ENCODE results near the gene EML1. TPM values are rescaled to one million over a fixed set of nuclear protein-coding genes. Genes with fewer than 3 reads are reported as not detected.

Gene EML1
- total RNA-seq, 1 donor from 2014 or later: 34.9 TPM

DNA sequence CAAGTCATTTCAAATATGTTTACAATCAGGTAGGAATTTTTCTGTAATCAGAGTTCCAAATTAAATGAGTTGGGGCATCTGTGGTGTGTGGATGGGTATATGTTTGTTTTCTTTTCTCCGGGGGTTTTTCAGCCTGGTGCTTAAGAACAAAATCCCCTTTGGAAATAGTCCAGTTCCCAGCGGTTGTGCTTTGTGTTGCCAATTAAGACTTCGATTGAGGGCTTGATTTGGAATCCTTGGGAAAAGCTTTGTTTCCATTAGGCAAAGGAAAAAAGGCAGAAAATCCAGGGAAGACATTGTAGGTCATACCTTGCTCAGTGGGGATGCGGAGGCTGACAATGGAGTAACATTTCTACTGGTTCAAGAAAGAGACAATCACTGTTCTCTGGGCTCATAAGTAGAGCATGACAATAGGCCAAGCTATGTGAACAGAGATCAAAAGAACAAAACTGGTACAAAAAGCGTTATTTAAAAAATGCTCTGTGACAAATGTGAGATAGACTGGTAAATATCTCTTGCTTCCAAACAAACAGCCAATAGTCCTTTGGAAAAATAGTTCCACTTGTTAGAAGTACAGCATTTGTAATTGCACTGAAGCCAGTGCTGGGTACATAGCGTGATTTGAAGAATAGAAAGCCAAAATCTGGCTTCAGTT lies 79.7 kb downstream of the EML1 start:
- Mint-ChIP-seq H3K27ac (no peak overlapping the region), H3K27me3 (peaks cover 3% of the 10 kb centered on the region), H3K36me3 (ENCODE audit: insufficient read depth) (peaks cover 7% of the 10 kb centered on the region), H3K4me1 (ENCODE audit: low read depth) (peaks cover 9% of the 10 kb centered on the region), H3K4me3 (ENCODE audit: low read depth) (no peak overlapping the region), H3K9me3 (ENCODE audit: low read depth) (no peaks in the 10 kb centered on the region)
- no peak for DNase-seq (ENCODE audit: low spot score, unreplicated experiment)
- TF ChIP-seq, protein P1, sequence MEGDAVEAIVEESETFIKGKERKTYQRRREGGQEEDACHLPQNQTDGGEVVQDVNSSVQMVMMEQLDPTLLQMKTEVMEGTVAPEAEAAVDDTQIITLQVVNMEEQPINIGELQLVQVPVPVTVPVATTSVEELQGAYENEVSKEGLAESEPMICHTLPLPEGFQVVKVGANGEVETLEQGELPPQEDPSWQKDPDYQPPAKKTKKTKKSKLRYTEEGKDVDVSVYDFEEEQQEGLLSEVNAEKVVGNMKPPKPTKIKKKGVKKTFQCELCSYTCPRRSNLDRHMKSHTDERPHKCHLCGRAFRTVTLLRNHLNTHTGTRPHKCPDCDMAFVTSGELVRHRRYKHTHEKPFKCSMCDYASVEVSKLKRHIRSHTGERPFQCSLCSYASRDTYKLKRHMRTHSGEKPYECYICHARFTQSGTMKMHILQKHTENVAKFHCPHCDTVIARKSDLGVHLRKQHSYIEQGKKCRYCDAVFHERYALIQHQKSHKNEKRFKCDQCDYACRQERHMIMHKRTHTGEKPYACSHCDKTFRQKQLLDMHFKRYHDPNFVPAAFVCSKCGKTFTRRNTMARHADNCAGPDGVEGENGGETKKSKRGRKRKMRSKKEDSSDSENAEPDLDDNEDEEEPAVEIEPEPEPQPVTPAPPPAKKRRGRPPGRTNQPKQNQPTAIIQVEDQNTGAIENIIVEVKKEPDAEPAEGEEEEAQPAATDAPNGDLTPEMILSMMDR (IDR thresholded peaks at IDR 0.05; ENCODE audit: unreplicated experiment): no peak

DNA sequence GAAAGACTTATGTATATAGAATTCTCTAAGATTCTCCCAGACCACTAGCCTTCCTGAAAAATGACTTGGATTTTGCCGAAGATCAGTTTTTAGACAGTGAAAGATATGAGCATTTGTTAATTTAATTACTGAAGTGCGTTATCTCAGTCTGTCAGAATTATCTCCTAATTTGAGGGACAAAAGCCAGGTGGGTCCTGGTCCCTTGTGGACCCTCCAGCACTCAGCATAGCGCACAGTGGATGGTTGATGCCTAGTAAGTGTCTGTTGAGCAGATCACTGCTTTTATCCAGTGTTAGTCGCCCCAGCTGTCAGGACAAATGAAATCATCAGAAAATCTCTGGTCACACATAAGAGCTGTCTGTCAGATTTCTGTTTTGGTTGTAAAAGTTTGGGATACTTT lies 80.4 kb downstream of the EML1 start:
- Mint-ChIP-seq H3K9me3 (ENCODE audit: low read depth) (no peaks in the 10 kb centered on the region), H3K27ac (no peak overlapping the region), H3K27me3 (peaks cover 3% of the 10 kb centered on the region), H3K4me3 (ENCODE audit: low read depth) (no peak overlapping the region), H3K36me3 (ENCODE audit: insufficient read depth) (peaks cover 6% of the 10 kb centered on the region), H3K4me1 (ENCODE audit: low read depth) (peaks cover 9% of the 10 kb centered on the region)
- TF ChIP-seq, protein P1 (IDR thresholded peaks at IDR 0.05; ENCODE audit: unreplicated experiment): no peak
- DNase-seq (ENCODE audit: low spot score, unreplicated experiment): no peak

DNA sequence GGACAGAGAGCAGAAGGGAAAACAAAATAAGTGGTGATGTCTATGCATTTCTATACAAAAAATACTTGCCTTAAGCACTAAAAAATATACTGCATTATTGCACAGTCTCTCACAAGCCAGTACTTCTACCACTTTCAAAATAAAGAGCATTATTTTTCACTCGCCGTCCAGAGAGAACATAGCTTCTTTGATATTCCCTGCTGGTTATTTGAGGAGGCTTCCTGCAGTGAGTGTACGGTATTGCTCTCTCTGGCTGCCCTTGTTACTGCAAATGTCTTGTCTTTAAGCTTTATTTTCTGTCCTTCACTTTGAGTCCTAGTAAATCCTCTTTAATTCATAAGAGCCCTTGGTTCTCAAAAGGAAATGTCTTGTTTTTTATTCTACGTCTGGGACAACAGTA lies 81.1 kb downstream of the EML1 start:
- Mint-ChIP-seq H3K4me3 (ENCODE audit: low read depth) (no peak overlapping the region), H3K27ac (no peak overlapping the region), H3K36me3 (ENCODE audit: insufficient read depth) (peaks cover 5% of the 10 kb centered on the region), H3K9me3 (ENCODE audit: low read depth) (no peaks in the 10 kb centered on the region), H3K4me1 (ENCODE audit: low read depth) (peaks cover 10% of the 10 kb centered on the region), H3K27me3 (peaks cover 3% of the 10 kb centered on the region)
- no peak for DNase-seq (ENCODE audit: low spot score, unreplicated experiment)
- TF ChIP-seq, protein P1 (IDR thresholded peaks at IDR 0.05; ENCODE audit: unreplicated experiment): no peak

DNA sequence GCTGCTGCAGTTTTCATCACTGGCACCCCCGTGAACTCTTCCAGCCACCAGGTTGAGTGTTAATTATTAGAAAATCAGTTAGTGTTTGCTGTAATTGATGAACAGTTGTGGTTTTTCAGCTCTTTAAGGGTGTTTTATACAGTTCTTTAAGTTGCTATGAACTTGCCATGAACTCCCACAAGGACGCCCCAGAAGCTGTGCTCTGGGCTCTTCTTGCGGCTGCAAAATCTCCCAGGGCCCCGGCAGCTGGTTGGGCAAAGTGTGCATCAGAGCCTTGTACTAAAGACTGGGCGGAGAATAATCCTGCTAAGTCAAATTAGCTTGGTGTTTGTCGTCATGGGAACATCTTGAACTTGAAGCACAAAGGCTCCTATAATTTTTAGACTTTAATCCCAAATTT lies 82.2 kb downstream of the EML1 start:
- Mint-ChIP-seq H3K4me1 (ENCODE audit: low read depth) (peaks cover 13% of the 10 kb centered on the region), H3K36me3 (ENCODE audit: insufficient read depth) (peaks cover 4% of the 10 kb centered on the region), H3K9me3 (ENCODE audit: low read depth) (no peaks in the 10 kb centered on the region), H3K4me3 (ENCODE audit: low read depth) (no peak overlapping the region), H3K27ac (no peak overlapping the region), H3K27me3 (peaks cover 3% of the 10 kb centered on the region)
- no peak for DNase-seq (ENCODE audit: low spot score, unreplicated experiment)
- TF ChIP-seq, protein P1 (IDR thresholded peaks at IDR 0.05; ENCODE audit: unreplicated experiment): no peak

DNA sequence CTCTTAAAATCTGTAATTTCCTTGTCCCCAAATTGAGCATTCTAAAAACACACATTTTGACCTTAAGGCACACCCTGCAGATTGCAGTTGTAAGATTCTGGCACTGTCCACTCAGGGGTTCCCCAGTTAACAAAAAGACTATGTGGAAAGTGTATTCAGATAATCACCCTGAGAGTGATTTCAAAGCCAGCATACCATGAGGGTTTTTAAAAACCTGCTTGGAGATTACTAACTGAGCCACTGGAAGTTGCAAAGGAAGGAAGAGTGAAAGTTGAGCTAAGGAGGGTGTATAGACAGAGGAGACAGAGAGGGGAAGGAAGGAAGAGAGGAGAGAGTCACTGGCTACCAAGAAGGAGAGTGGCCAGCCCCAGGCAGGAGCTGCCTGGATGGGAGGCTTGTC lies 82.6 kb downstream of the EML1 start:
- TF ChIP-seq, protein P1 (IDR thresholded peaks at IDR 0.05; ENCODE audit: unreplicated experiment): no peak
- Mint-ChIP-seq H3K4me3 (ENCODE audit: low read depth) (no peak overlapping the region), H3K9me3 (ENCODE audit: low read depth) (no peaks in the 10 kb centered on the region), H3K27ac (no peak overlapping the region), H3K27me3 (peaks cover 3% of the 10 kb centered on the region), H3K36me3 (ENCODE audit: insufficient read depth) (peaks cover 4% of the 10 kb centered on the region), H3K4me1 (ENCODE audit: low read depth) (peaks cover 13% of the 10 kb centered on the region)
- no peak for DNase-seq (ENCODE audit: low spot score, unreplicated experiment)

Measured in progenitor cell of endocrine pancreas (in vitro differentiated cells).